Motor neuron (in vitro differentiated cells): ENCODE results near the gene NAT10. TPM values are rescaled to one million over a fixed set of nuclear protein-coding genes. Genes with fewer than 3 reads are reported as not detected.
A peak's percentile ranks its signal among the peaks of the same experiment; 100 is the strongest.

Experiments
- ATAC-seq, 8 experiments: fragments of 200-7000 bp; cut with Tn5 transposase; replicated peaks in 6 of 8; 2 replicates each; pipeline ENCODE4 v1.8.0; 2021; ENCODE audit warnings: mild to moderate bottlenecking in 8 of 8, moderate library complexity in 8 of 8
- H3K27ac ChIP-seq, 2 donors: fragments of 250-450 bp; sonication (Bioruptor Pico); 2 replicates each; pipeline ENCODE4 v1.9.0; 2021; ENCODE audit warnings: antibody characterized with exemption in 2 of 2, mild to moderate bottlenecking in 2 of 2, moderate library complexity in 1 of 2
- H3K4me1 ChIP-seq, 2 donors: fragments of 250-450 bp; sonication (Bioruptor Pico); replicated peaks in 1 of 2; 2 replicates each; pipeline ENCODE4 v1.6.1; 2021; ENCODE audit warnings: antibody characterized with exemption in 2 of 2, mild to moderate bottlenecking in 2 of 2, moderate library complexity in 1 of 2
- H3K4me3 ChIP-seq, 5 donors: fragments of 250-450 bp; sonication (Bioruptor Pico); 2 replicates each; pipeline ENCODE4 v1.9.0; 2021; ENCODE audit warnings: antibody characterized with exemption in 5 of 5, mild to moderate bottlenecking in 5 of 5, moderate library complexity in 4 of 5
- WGBS, 10 experiments: fragments of 450-650 bp; shearing (Covaris generic); methylation state at CpG; one replicate each; pipeline ENCODE4 v1.0.0; 2022; 5-methylcytosine and 5-hydroxymethylcytosine counted together
- in situ Hi-C, 9 experiments: fragments of 400-800 bp; cut with MboI; loops; one replicate each; pipeline ENCODE4 v1.15.0; 2021; ENCODE audit warnings: low sequenced_read_pairs in 9 of 9, low pct_unique_long_range_greater_than_20kb in 2 of 9; ENCODE audit not compliant: unreplicated experiment in 9 of 9
- total RNA-seq, 8 experiments: library from RNA; unstranded; fragments of 300-600 nt; gene quantifications; 2 replicates each; pipeline versions ENCODE4 v1.2.3 to v1.2.4, GENCODE V29; 2022

The NAT10 gene
- total RNA-seq, 8 experiments from 2014 or later = 20.6 to 72.2 (median 30.8) TPM

DNA sequence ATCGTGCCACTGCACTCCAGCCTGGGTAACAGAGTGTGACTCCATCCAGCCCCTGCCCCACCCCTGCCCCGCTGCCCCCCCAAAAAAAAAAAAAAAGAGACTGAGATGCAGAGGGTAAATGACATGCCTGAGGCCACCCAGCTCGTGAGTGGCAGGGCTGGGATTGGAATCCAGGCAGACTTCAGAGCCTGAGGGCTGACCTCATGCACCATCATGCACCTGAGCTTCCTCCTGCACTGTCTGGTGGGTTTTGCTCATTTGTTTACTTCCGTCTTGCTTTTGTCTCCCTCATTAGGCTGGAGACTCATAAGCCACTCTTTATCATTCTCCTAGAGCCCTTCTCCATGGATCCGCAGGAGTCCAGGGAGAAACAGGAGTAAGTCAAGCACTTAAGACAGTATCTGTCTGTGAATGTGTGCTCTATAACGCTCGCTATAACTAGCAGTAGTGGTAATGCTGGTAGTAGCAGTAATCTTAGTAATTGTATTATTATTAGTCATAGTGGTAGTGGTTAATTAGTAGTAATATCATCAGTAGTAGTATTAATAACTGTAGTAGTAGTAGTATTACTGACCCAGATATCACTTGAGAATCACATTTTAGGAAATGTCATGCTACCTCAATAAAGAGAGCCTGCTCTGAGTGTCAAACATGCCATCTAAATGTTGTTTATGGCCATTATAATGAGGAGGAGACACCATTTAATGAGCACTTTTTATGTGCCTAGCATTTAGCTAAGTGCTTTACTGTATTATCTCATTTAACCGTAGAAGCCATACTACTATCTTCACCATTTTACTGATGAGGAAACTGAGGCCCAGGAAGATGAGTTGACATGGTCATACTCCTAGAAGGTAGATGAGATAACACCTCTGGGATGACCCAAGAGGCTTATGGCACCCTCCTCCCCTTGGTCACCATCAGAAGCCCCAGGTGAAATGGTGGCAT, 85.0 kb downstream of the NAT10 start:
- WGBS, 10 experiments = 83 to 100% (median 96%) methylated on average over 1 to 4 of the region's 8 CpGs; no CpG with 5 or more reads in 2 of the 10 experiments
- no peak for ATAC-seq
- H3K4me1 ChIP-seq = peaks cover 29 to 51% of the 10 kb centered on the region in 2 donors
- in situ Hi-C loops = no loop called here
- no peak overlapping the region for H3K27ac ChIP-seq
- H3K4me3 ChIP-seq = no peak overlapping the region

DNA sequence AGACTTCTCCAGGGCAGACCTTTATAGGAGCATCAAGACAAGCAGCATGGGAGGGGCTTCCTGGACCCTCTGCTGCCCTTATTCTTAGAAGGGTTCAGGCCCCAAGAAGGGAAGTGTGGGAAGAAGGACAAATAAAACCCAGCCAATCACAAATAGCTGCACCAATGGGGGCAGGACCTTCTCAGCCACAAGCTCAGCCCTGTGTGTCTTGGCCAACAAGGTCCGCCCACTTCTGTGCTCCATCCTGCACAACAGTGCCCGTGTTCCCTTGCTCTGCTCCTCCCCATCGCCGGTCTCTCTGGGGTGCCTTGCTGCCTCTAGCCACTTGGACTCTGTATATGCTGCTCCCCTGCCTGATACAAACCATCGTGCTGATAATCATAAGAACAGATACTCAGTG, 86.1 kb downstream of the NAT10 start:
- in situ Hi-C loops = no loop called here
- no peak overlapping the region for H3K27ac ChIP-seq
- 67 to 92% (median 89%) methylated on average over 1 to 3 of the region's 5 CpGs; no CpG with 5 or more reads in 7 of the 10 experiments for WGBS, 10 experiments
- no peak overlapping the region for H3K4me3 ChIP-seq
- no peak for ATAC-seq
- peaks cover 20 to 42% of the 10 kb centered on the region in 2 donors for H3K4me1 ChIP-seq

DNA sequence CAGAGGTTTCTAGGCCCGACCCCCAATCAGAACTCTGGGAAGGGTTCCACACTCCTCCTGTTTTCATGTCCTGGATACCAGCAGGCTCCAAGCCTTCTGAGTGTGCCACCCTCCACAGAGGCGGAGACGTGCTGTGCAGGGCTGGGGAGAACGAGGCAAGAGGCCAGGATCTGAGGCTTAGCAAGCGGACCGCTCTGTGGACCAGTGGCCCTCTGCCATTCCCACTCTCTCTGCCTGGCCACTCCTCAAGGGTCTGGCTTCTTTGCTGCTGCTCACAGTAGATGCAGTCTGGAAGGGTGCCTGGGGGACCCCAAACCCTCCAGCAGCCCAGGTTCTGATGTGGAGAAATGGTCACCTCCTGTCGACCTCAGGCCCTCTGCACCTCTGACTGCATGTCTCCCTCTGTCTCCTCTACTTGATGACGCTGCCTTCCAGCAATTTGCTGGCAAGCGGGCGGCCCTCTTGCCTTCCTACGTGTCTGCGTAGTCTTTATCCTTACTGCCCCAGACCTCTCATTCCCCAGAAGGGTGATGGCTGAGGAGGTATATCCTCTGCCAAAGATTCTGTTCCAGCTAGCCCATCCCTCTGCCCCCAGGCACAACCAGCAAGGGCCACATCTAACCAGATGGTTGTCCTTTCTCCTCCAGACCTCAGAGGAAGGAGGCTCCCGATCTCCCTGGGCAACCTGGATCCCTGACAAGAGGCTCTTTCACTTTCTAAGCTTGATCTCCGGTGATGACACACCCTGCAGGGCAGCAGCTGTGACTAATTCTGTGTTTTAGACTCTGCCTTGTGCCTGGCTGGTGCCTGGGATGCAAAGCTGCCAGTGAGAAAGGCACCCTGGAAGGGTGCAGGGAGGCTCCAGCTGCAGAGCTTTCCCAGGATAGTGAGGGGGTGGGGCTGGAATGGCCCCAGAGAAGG, 87.3 kb downstream of the NAT10 start:
- Histone ChIP-seq H3K27ac (peak overlapping the region; percentile 35 to 39), H3K4me3 (no peak overlapping the region), H3K4me1 (peaks cover 17 to 38% of the 10 kb centered on the region in 2 donors)
- ATAC-seq = peak; percentile 88 to 96 (median 92)
- in situ Hi-C loops = no loop called here
- 10 to 100% (median 50%) methylated on average over 1 to 2 of the region's 14 CpGs; no CpG with 5 or more reads in 5 of the 10 experiments for WGBS, 10 experiments

DNA sequence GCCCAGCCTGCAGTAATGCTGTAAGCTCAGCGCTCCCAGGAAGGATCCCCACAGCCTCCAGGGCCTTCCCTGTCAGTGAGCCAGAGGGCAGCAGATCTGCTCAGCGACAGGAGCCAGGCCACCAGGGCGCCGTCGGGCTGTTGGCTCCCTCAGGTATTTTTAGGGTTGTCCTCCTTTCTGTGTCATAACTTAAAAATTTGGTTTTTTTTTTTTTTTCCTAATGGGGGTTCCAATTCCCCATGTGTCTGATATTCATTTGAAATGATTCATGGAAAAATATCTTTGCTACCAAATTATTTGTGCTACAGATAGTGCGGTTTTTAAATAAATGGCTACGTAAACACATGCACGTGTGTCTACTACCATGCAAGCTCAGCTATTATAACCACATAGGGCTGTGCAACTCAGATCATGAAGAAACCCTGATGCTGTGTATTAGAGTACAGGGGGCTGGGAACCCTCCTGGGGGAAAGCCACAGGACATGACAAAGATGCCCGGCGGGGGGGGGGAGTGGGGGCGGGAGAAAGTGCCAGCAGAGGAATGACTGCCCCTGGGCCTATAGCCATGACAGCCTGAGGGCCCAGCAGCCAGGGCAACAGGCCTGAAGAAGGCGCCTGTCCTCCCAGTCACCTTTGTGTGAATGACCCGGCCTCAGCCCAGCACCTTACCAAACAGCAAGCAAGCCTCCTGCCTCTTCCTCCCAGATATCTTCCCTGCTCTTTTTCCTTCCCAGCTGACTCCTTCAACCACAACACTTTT, 89.3 kb downstream of the NAT10 start:
- no peak overlapping the region for H3K27ac ChIP-seq
- H3K4me1 ChIP-seq = peaks cover 8 to 24% of the 10 kb centered on the region in 2 donors
- in situ Hi-C loops = no loop called here
- 65 to 100% (median 86%) methylated on average over 2 to 7 of the region's 13 CpGs; no CpG with 5 or more reads in 2 of the 10 experiments for WGBS, 10 experiments
- no peak overlapping the region for H3K4me3 ChIP-seq
- ATAC-seq = no peak

Other genes starting within 250 kb of the NAT10 start
- gene LMO2, start 213.6 kb upstream of the NAT10 start, total RNA-seq = 10 to 100 TPM in 4 of 8 experiments, 1 to 10 TPM in 4; 1.0 to 81.7 (median 12.2) TPM
- 100 to 1,000 TPM; 181 to 382 (median 230) TPM for gene CAPRIN1, start 53.9 kb upstream of the NAT10 start, total RNA-seq